Right ventricle myocardium superior (tissue), 1 donor: Measurements from ENCODE around the gene MYLK. TPM values are rescaled to one million over a fixed set of nuclear protein-coding genes. Genes with fewer than 3 reads are reported as not detected.
"Not testable (repeated sequence)": the region's sequence is repeated elsewhere in the genome, so short reads cannot be mapped to it uniquely, and the experiment has no call there.

Experiments
- ATAC-seq: fragments of 200-7000 bp; cut with Tn5 transposase; one replicate; pipeline ENCODE4 v1.9.1; 2020; ENCODE audit warnings: mild to moderate bottlenecking; ENCODE audit not compliant: poor library complexity
- DNase-seq: peaks from one replicate; pipeline ENCODE4 v3.0.0-alpha.2; 2020
- intact Hi-C: fragments of 100-400 bp; cut with DNase I; formaldehyde crosslinking; loops from one replicate; pipeline ENCODE4 v1.11.2; 2022
- total RNA-seq: library from RNA; stranded (reverse); fragmentation: NEBNext Ultra II Directional; extraction: Animal tissue kit (Norgen Biotek cat#: 25700); gene quantifications from one replicate; pipeline ENCODE4 v1.2.1, GENCODE V29; 2021
- donor health status: DM: no; HTN: yes; CAD: no; lungs with severe emphysema.

The MYLK gene
- total RNA-seq, 1 donor from 2014 or later = 10.1 TPM

- intact Hi-C loops = no loop called here
Measured at GRCh38 chr3:123743121-123743520, 141.0 kb downstream of the MYLK start.

GRCh38 chr3:123741041-123741511, 143.1 kb downstream of the MYLK start:
- no peak for ATAC-seq
- intact Hi-C loops = no loop called here
- DNase-seq = no peak

More at GRCh38 chr3:123743121-123743520, 141.0 kb downstream of the MYLK start:
- ATAC-seq = no peak
- DNase-seq = no peak

- ATAC-seq (peak; percentile 88), DNase-seq (no peak)
- intact Hi-C loops = no loop called here
Measured at GRCh38 chr3:123740391-123740822, 143.7 kb downstream of the MYLK start.

- DNase-seq (no peak), ATAC-seq (no peak)
- intact Hi-C loops = no loop called here
Measured at GRCh38 chr3:123739754-123740153, 144.4 kb downstream of the MYLK start.

GRCh38 chr3:123739106-123739505, 145.0 kb downstream of the MYLK start:
- ATAC-seq = no peak
- intact Hi-C loops = no loop called here
- no peak for DNase-seq

- ATAC-seq, DNase-seq, intact Hi-C loops: not testable (repeated sequence)
Measured at GRCh38 chr3:123738522-123738921, 145.6 kb downstream of the MYLK start.

- intact Hi-C loops = no loop called here
- no peak for ATAC-seq
- no peak for DNase-seq
Measured at GRCh38 chr3:123737168-123737567, 147.0 kb downstream of the MYLK start.

- DNase-seq (no peak), ATAC-seq (no peak)
- intact Hi-C loops = no loop called here
Measured at GRCh38 chr3:123735456-123735855, 148.7 kb downstream of the MYLK start.

GRCh38 chr3:123734527-123734902, 149.6 kb downstream of the MYLK start:
- intact Hi-C loops = no loop called here
- DNase-seq = no peak
- no peak for ATAC-seq

- DNase-seq = no peak
- intact Hi-C loops = no loop called here
- ATAC-seq = no peak
Measured at GRCh38 chr3:123733805-123734526, 150.2 kb downstream of the MYLK start.

- DNase-seq = no peak
- no peak for ATAC-seq
- intact Hi-C loops = no loop called here
Measured at GRCh38 chr3:123733341-123733740, 150.8 kb downstream of the MYLK start.

- intact Hi-C loops = no loop called here
- no peak for ATAC-seq
Measured at GRCh38 chr3:123732447-123732846, 151.7 kb downstream of the MYLK start.

GRCh38 chr3:123730829-123731228, 153.3 kb downstream of the MYLK start:
- DNase-seq (no peak), ATAC-seq (no peak)
- intact Hi-C loops = no loop called here

More at GRCh38 chr3:123732447-123732846, 151.7 kb downstream of the MYLK start:
- no peak for DNase-seq

- ATAC-seq (no peak), DNase-seq (no peak)
- intact Hi-C loops = no loop called here
Measured at GRCh38 chr3:123728991-123729390, 155.1 kb downstream of the MYLK start.

GRCh38 chr3:123728014-123728413, 156.1 kb downstream of the MYLK start:
- DNase-seq (no peak), ATAC-seq (no peak)
- intact Hi-C loops = no loop called here

GRCh38 chr3:123725652-123726400, 158.3 kb downstream of the MYLK start:
- DNase-seq (no peak), ATAC-seq (no peak)
- intact Hi-C loops = no loop called here

GRCh38 chr3:123724306-123724705, 159.8 kb downstream of the MYLK start:
- DNase-seq (no peak), ATAC-seq (no peak)
- intact Hi-C loops = no loop called here

GRCh38 chr3:123723522-123724168, 160.5 kb downstream of the MYLK start:
- peak; percentile 53 for ATAC-seq
- intact Hi-C loops = no loop called here
- no peak for DNase-seq

- ATAC-seq = no peak
- DNase-seq = no peak
- intact Hi-C loops = no loop called here
Measured at GRCh38 chr3:123723070-123723469, 161.1 kb downstream of the MYLK start.

GRCh38 chr3:123722456-123722855, 161.7 kb downstream of the MYLK start:
- no peak for ATAC-seq
- intact Hi-C loops = no loop called here

More at GRCh38 chr3:123722456-123722855, 161.7 kb downstream of the MYLK start:
- DNase-seq = no peak
